ENCODE data around the gene SRGAP1. TPM values are rescaled to one million over a fixed set of nuclear protein-coding genes. Genes with fewer than 3 reads are reported as not detected.
"Not testable (repeated sequence)": the region's sequence is repeated elsewhere in the genome, so short reads cannot be mapped to it uniquely, and the experiment has no call there.

The SRGAP1 gene
- total RNA-seq, 2 experiments from 2014 or later, result 0.02 TPM; not detected in 1

DNA sequence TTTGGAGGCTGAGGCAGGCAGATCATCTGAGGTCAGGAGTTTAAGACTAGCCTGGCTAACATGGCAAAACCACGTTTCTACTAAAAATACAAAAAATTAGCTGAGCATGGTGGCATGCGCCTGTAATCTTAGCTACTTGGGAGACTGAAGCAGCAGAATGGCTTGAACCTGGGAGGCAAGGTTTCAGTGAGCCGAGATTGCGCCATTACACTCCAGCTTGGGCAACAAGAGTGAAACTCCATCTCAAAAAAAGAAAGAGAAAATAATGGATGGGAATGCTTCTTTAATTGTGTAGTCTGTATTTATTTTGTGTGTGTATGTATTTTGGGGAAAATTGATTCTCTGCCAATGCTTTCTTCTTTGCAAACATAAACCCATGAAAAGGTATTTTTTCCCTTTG lies 32.5 kb downstream of the SRGAP1 start:
- Mint-ChIP-seq H3K4me1 (ENCODE audit: low read depth) (no peaks in the 10 kb centered on the region), H3K9me3 (no peaks in the 10 kb centered on the region), H3K27ac (no peak overlapping the region), H3K36me3 (ENCODE audit: low read depth) (no peaks in the 10 kb centered on the region), H3K27me3 (ENCODE audit: low read depth) (peaks cover 6% of the 10 kb centered on the region), H3K4me3 (no peak overlapping the region)
- no peak for DNase-seq
- CTCF ChIA-PET, result no interaction called here
- intact Hi-C loops (cut with micrococcal nuclease), result no loop called here

DNA sequence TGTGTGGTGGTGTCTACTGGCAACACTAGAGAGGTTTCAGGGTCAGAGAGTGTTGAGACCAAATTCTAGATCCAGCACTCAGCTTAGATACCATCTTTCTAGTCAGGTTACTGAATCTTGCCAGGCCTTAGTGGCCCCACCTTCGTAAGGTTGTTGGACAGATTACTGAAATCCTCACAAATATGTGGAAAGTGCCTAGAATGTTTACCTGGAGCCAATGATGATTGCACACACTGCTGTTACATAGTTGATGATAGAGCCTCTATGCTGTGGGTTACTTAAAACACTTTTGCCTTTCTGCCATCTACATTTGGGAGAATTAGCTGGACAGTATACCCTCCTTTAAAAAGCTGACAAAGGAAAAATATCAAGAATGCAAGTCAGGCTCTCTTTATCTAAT lies 33.2 kb downstream of the SRGAP1 start:
- DNase-seq, result no peak
- Mint-ChIP-seq H3K27me3 (ENCODE audit: low read depth) (peaks cover 4% of the 10 kb centered on the region), H3K4me1 (ENCODE audit: low read depth) (no peaks in the 10 kb centered on the region), H3K27ac (no peak overlapping the region), H3K36me3 (ENCODE audit: low read depth) (no peaks in the 10 kb centered on the region), H3K4me3 (no peak overlapping the region), H3K9me3 (no peaks in the 10 kb centered on the region)
- intact Hi-C loops (cut with micrococcal nuclease), result no loop called here
- CTCF ChIA-PET, result no interaction called here

DNA sequence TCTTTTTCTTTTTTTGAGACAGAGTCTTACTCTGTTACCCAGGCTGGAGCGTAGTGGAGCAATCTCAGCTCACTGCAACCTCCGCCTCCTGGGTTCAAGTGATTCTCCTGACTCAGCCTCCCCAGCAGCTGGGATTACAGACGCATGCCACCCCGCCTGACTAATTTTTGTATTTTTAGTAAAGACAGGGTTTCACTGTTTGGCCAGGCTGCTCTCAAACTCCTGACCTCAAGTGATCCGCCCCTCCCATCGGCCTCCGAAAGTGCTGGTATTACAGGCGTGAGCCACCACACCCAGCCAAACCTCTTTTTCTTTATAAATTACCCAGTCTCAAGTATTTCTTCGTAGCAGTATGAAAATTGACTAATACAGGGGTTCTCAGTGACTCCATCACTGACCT lies 35.7 kb downstream of the SRGAP1 start:
- H3K36me3 Mint-ChIP-seq (ENCODE audit: low read depth); intact Hi-C loops (cut with micrococcal nuclease); DNase-seq; CTCF ChIA-PET; H3K4me1 Mint-ChIP-seq (ENCODE audit: low read depth); H3K9me3 Mint-ChIP-seq; H3K27me3 Mint-ChIP-seq (ENCODE audit: low read depth); H3K4me3 Mint-ChIP-seq: not testable (repeated sequence)
- H3K27ac Mint-ChIP-seq, result peak overlapping the region; percentile 36

DNA sequence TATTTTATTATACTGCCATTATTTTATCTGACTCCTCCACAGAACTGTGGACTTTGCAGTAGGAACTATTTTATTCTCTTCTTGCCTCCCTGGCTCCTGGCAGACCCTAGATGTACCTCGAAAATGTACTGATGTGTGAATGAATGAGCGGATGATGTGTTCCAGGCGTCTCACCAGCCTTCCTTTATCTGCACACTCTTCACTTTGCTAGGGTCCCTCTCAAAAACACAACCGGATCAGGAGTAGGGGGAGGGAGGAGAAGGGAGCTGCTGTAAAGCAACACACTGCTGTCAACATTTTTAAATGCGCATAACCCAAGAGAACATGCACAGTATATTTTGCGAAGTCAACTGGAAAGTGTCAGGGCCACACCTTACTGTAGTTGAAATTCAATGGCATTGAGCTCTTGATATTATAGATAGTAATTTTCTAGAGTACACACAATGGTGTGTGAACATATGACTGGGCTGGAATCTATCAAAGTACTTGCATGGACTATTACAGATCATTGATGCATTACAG lies 36.3 kb downstream of the SRGAP1 start:
- intact Hi-C loops (cut with micrococcal nuclease), result no loop called here

GRCh38 chr12:63882844-63883243 lies 38.3 kb downstream of the SRGAP1 start:
- peaks cover 2% of the 10 kb centered on the region for H3K27me3 Mint-ChIP-seq (ENCODE audit: low read depth)
- H3K9me3 Mint-ChIP-seq, result no peaks in the 10 kb centered on the region
- intact Hi-C loops (cut with micrococcal nuclease), result no loop called here
- no peak overlapping the region for H3K27ac Mint-ChIP-seq
- no peaks in the 10 kb centered on the region for H3K4me1 Mint-ChIP-seq (ENCODE audit: low read depth)
- H3K36me3 Mint-ChIP-seq (ENCODE audit: low read depth), result no peaks in the 10 kb centered on the region
- CTCF ChIA-PET, result no interaction called here
- H3K4me3 Mint-ChIP-seq, result no peak overlapping the region
- no peak for DNase-seq

More for the DNA sequence above, 36.3 kb downstream of the SRGAP1 start:
- CTCF ChIA-PET, result no interaction called here
- H3K4me1 Mint-ChIP-seq (ENCODE audit: low read depth), result no peaks in the 10 kb centered on the region
- H3K9me3 Mint-ChIP-seq, result no peaks in the 10 kb centered on the region
- H3K36me3 Mint-ChIP-seq (ENCODE audit: low read depth), result no peaks in the 10 kb centered on the region
- no peak overlapping the region for H3K4me3 Mint-ChIP-seq
- H3K27ac Mint-ChIP-seq, result no peak overlapping the region
- peaks cover 2% of the 10 kb centered on the region for H3K27me3 Mint-ChIP-seq (ENCODE audit: low read depth)
- DNase-seq, result no peak

DNA sequence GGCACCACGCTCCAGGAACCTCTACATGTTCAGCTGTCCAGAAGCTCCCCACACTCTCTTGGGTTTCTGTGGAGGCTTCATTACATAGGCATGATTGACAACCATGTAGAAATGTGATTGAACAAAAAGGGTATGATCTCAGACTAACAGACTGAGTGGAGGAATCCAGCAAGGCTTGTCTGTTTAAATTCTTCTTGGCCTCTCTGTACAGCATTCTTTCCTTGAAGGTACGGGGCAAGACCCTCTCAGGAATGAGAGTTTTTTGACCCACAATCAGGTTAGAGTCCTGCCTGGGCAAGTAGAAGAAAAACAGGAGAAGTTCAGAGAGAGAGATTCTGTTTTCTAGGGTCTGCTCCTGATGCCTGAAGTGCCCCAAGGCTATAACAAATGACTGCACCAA lies 40.9 kb downstream of the SRGAP1 start:
- Mint-ChIP-seq H3K36me3 (ENCODE audit: low read depth) (no peaks in the 10 kb centered on the region), H3K4me1 (ENCODE audit: low read depth) (no peaks in the 10 kb centered on the region)
- CTCF ChIA-PET, result no interaction called here

DNA sequence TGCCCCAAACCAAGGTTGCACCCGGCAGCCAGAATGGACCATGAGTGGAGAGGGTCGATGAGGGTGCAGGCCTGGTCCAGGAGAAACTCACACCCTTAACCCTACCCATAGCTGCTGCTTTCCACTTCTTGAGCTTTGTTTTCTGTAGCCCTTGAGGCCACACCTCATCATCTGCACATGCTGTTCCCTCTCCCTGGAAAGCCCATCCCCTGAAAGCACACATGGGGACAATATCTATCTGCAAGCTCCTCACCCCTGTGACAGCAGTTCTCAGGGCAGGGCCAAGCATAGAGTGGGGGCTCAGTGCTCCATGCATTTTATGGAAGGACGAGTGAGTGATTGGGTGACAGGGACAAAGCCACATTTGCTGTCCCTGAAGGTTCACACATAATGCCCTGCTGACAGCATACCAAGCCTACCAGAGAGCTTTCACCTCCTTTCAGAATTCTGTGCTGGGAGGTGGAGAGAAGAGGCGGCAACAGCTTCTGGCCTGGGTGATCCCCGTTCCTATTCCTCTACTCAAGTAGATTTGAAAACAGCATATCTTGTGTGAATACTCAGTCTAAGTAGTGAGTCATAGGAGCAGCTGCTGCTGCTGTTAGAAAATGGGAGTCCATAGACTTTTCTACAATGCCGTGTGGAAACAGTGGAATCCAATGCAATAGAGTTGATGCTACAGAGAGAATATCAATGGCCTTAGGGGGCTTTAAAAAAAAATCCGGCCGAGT lies 44.6 kb downstream of the SRGAP1 start:
- intact Hi-C loops (cut with micrococcal nuclease), result no loop called here
- H3K4me1 Mint-ChIP-seq (ENCODE audit: low read depth), result no peaks in the 10 kb centered on the region
- H3K4me3 Mint-ChIP-seq, result no peak overlapping the region
- no peaks in the 10 kb centered on the region for H3K36me3 Mint-ChIP-seq (ENCODE audit: low read depth)
- no peak overlapping the region for H3K27ac Mint-ChIP-seq
- peaks cover 3% of the 10 kb centered on the region for H3K27me3 Mint-ChIP-seq (ENCODE audit: low read depth)
- H3K9me3 Mint-ChIP-seq, result no peaks in the 10 kb centered on the region
- no peak for DNase-seq
- CTCF ChIA-PET, result no interaction called here

More for the DNA sequence above, 40.9 kb downstream of the SRGAP1 start:
- no peak for DNase-seq
- H3K27ac Mint-ChIP-seq, result no peak overlapping the region
- no peak overlapping the region for H3K4me3 Mint-ChIP-seq
- H3K27me3 Mint-ChIP-seq (ENCODE audit: low read depth), result peaks cover 3% of the 10 kb centered on the region
- H3K9me3 Mint-ChIP-seq, result no peaks in the 10 kb centered on the region
- intact Hi-C loops (cut with micrococcal nuclease), result no loop called here

DNA sequence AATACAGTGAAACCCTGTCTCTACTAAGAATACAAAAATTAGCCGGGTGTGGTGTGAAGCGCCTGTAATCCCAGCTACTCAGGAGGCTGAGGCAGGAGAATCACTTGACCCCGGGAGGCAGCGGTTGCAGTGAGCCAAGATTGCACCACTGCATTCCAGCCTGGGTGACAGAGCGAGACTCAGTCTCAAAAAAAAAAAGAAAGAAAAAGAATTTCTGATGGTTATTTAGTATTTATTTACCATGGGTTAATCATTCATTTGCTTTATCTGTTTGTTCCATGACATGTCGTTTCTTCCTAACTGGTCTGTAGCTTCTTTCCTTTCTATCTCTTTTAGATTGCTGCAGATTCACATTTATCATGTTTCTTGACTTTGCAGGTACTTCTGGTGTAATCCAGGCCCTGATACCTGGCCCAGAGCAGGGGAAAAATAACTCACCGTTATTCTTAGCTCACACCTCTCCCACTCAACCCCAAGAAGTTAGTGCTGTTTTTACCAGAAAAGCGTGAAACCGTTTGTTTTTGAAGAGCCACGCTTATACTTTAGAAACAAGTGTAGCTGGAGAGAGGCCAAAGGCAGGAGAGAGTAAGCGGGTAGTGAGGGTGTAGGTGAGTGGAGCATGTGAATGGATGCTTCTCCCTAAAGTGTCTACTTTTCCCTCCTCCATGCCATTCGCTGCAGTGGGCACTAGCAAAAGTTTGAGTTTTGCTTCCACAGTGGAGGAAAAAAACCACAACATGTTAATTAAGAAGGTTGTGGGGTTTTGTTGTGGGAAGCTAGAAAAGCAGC lies 45.4 kb downstream of the SRGAP1 start:
- intact Hi-C loops (cut with micrococcal nuclease), result no loop called here
- Mint-ChIP-seq H3K36me3 (ENCODE audit: low read depth) (no peaks in the 10 kb centered on the region), H3K27me3 (ENCODE audit: low read depth) (peaks cover 3% of the 10 kb centered on the region), H3K4me1 (ENCODE audit: low read depth) (no peaks in the 10 kb centered on the region), H3K9me3 (no peaks in the 10 kb centered on the region), H3K27ac (no peak overlapping the region), H3K4me3 (no peak overlapping the region)
- no peak for DNase-seq
- CTCF ChIA-PET, result no interaction called here

GRCh38 chr12:63893170-63893569 lies 48.7 kb downstream of the SRGAP1 start:
- CTCF ChIA-PET, result interaction anchor here (0.6 kb wide), 1 partner anchor 709 kb away, joined by 4 read pairs; no protein-coding TSS in a partner anchor
- Mint-ChIP-seq H3K4me1 (ENCODE audit: low read depth) (no peaks in the 10 kb centered on the region), H3K27ac (no peak overlapping the region), H3K27me3 (ENCODE audit: low read depth) (peaks cover 8% of the 10 kb centered on the region), H3K4me3 (no peak overlapping the region), H3K36me3 (ENCODE audit: low read depth) (no peaks in the 10 kb centered on the region), H3K9me3 (no peaks in the 10 kb centered on the region)
- no peak for DNase-seq
- intact Hi-C loops (cut with micrococcal nuclease), result no loop called here

DNA sequence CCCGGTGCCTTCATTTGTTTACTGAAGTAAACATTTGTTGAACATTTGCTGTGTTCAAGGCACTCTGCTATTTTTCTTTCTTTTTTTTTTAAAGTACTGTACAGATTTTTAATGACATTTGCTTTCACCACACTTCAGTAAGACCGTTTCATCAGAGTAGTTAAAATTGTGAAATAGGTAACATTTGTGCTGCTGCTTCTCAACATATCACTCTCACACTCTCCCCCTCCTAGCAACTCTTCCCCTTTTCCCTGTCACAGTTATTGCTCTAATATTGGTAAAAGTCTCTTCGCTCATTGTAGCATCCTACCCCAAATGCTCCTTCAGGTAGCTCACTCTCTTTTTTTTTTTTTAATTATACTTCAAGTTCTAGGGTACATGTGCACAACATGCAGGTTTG lies 49.6 kb downstream of the SRGAP1 start:
- CTCF ChIA-PET, result no interaction called here
- DNase-seq, result no peak
- Mint-ChIP-seq H3K4me1 (ENCODE audit: low read depth) (no peaks in the 10 kb centered on the region), H3K9me3 (no peaks in the 10 kb centered on the region), H3K27ac (no peak overlapping the region), H3K4me3 (no peak overlapping the region), H3K36me3 (ENCODE audit: low read depth) (no peaks in the 10 kb centered on the region), H3K27me3 (ENCODE audit: low read depth) (peaks cover 6% of the 10 kb centered on the region)
- intact Hi-C loops (cut with micrococcal nuclease), result no loop called here

- Mint-ChIP-seq H3K9me3 (no peaks in the 10 kb centered on the region), H3K4me3 (no peak overlapping the region), H3K36me3 (ENCODE audit: low read depth) (no peaks in the 10 kb centered on the region), H3K27me3 (ENCODE audit: low read depth) (peaks cover 6% of the 10 kb centered on the region), H3K27ac (no peak overlapping the region), H3K4me1 (ENCODE audit: low read depth) (no peaks in the 10 kb centered on the region)
- CTCF ChIA-PET, result no interaction called here
- intact Hi-C loops (cut with micrococcal nuclease), result no loop called here
- DNase-seq, result no peak
Measured at GRCh38 chr12:63895841-63896240, 51.3 kb downstream of the SRGAP1 start.

DNA sequence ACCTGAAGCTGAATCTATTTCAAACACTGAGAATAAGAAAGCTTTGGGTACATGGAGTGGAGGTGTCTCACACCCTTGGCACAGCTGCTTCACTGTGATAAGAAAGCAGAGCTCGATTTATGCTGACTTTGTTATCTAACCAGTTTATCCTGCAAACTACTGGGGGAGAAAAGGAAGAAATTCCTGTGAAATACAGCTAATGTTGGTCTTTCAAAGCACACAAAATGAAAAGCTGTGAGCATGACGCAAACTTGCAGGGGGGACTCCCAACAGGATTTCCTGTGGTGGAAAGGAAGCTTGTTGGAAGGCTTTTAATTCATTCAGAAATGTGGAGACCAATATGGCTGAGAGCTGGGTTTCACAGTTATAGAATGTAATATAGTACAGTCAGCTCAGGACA lies 53.4 kb downstream of the SRGAP1 start:
- peaks cover 10% of the 10 kb centered on the region for H3K27me3 Mint-ChIP-seq (ENCODE audit: low read depth)
- intact Hi-C loops (cut with micrococcal nuclease), result no loop called here
- CTCF ChIA-PET, result no interaction called here
- no peaks in the 10 kb centered on the region for H3K4me1 Mint-ChIP-seq (ENCODE audit: low read depth)
- no peak overlapping the region for H3K4me3 Mint-ChIP-seq
- H3K9me3 Mint-ChIP-seq, result no peaks in the 10 kb centered on the region
- H3K36me3 Mint-ChIP-seq (ENCODE audit: low read depth), result no peaks in the 10 kb centered on the region
- DNase-seq, result peak; percentile 8
- H3K27ac Mint-ChIP-seq, result no peak overlapping the region
